Natural killer cell (primary cell): Measurements from ENCODE around the gene IL15. TPM values are rescaled to one million over a fixed set of nuclear protein-coding genes. Genes with fewer than 3 reads are reported as not detected.
A peak's percentile ranks its signal among the peaks of the same experiment; 100 is the strongest.

Experiments used
- ATAC-seq, 3 donors: fragments of 150-1000 bp in 2 of 3; fragments of 200-7000 bp in 1 of 3; cut with Tn5 transposase; 1 replicate in 1 of 3; 2 replicates in 2 of 3; pipeline ENCODE4 v1.10.0; 2021; ENCODE audit warnings: mild to moderate bottlenecking in 2 of 3, moderate library complexity in 2 of 3
- DNase-seq, 2 donors: peaks; one replicate each; pipeline versions ENCODE4 v3.0.0 to v3.0.0-alpha.2; 2013 to 2021; ENCODE audit warnings: mixed read lengths in 1 of 2
- H3K27ac ChIP-seq: one replicate; pipeline ENCODE4 v1.5.1; 2013; ENCODE audit warnings: mild to moderate bottlenecking, low read length
- H3K27me3 ChIP-seq: one replicate; pipeline ENCODE4 v1.6.1; 2013; ENCODE audit warnings: low read length; ENCODE audit not compliant: control insufficient read depth, insufficient read depth
- H3K36me3 ChIP-seq: one replicate; pipeline ENCODE4 v1.6.1; 2013; ENCODE audit warnings: low read length; ENCODE audit not compliant: control insufficient read depth, insufficient read depth
- H3K4me1 ChIP-seq: one replicate; pipeline ENCODE4 v1.6.1; 2013; ENCODE audit warnings: low read length; ENCODE audit not compliant: control insufficient read depth, insufficient read depth
- H3K4me3 ChIP-seq: one replicate; pipeline ENCODE4 v1.5.1; 2013; ENCODE audit warnings: low read length
- H3K9me3 ChIP-seq: one replicate; pipeline ENCODE4 v1.6.1; 2013; ENCODE audit warnings: low read length; ENCODE audit not compliant: control insufficient read depth, insufficient read depth
- H3K27ac Mint-ChIP-seq, 2 donors: one replicate each; pipeline ENCODE4 v1.8.0; 2022; ENCODE audit warnings: mild to moderate bottlenecking in 2 of 2, mixed read lengths in 2 of 2, moderate library complexity in 1 of 2
- H3K27me3 Mint-ChIP-seq, 2 donors: one replicate each; pipeline ENCODE4 v1.8.0; 2022; ENCODE audit warnings: low read depth in 2 of 2, mixed read lengths in 2 of 2
- H3K36me3 Mint-ChIP-seq: one replicate; pipeline ENCODE4 v1.8.0; 2022; ENCODE audit warnings: mixed read lengths
- H3K4me1 Mint-ChIP-seq, 2 donors: one replicate each; pipeline ENCODE4 v1.8.0; 2022; ENCODE audit warnings: mixed read lengths in 2 of 2
- H3K4me3 Mint-ChIP-seq: one replicate; pipeline ENCODE4 v1.8.0; 2022; ENCODE audit warnings: mild to moderate bottlenecking, moderate library complexity, mixed read lengths
- H3K9me3 Mint-ChIP-seq, 2 donors: one replicate each; pipeline ENCODE4 v1.8.0; 2022; ENCODE audit warnings: mixed read lengths in 2 of 2
- WGBS: methylation state at CpG from one replicate; pipeline ENCODE4 v1.1.7; 2013; ENCODE audit warnings: missing lambda C conversion rate; ENCODE audit not compliant: insufficient coverage; 5-methylcytosine and 5-hydroxymethylcytosine counted together
- intact Hi-C: fragments of 100-400 bp; cut with micrococcal nuclease; formaldehyde crosslinking; loops from one replicate; pipeline ENCODE4 v1.14.2; 2022
- total RNA-seq, 4 donors: library from RNA; stranded (reverse); fragments of 120-200 nt in 1 of 4; gene quantifications; one replicate each; pipeline versions ENCODE4 v1.2.3 to v1.2.4, GENCODE V29; 2013 to 2022
- TF ChIP-seq, protein P1 (sequence below): fragments of 200-600 bp; IDR thresholded peaks from one replicate; pipeline ENCODE4 v1.8.0; 2022; ENCODE audit warnings: antibody characterized with exemption

Gene IL15
- total RNA-seq, 3 donors from 2014 or later (not counting 1 experiment from before 2014, with no cell fraction given) = 6.0 to 8.1 (median 7.8) TPM

GRCh38 chr4:141642711-141643110, 6.3 kb downstream of the IL15 start:
- Mint-ChIP-seq H3K4me3 (no peak overlapping the region), H3K9me3 (no peaks in the 10 kb centered on the region), H3K36me3 (no peaks in the 10 kb centered on the region), H3K27me3 (no peaks in the 10 kb centered on the region), H3K27ac (no peak overlapping the region), H3K4me1 (peaks cover 34 to 42% of the 10 kb centered on the region in 2 donors)
- TF ChIP-seq, protein P1, sequence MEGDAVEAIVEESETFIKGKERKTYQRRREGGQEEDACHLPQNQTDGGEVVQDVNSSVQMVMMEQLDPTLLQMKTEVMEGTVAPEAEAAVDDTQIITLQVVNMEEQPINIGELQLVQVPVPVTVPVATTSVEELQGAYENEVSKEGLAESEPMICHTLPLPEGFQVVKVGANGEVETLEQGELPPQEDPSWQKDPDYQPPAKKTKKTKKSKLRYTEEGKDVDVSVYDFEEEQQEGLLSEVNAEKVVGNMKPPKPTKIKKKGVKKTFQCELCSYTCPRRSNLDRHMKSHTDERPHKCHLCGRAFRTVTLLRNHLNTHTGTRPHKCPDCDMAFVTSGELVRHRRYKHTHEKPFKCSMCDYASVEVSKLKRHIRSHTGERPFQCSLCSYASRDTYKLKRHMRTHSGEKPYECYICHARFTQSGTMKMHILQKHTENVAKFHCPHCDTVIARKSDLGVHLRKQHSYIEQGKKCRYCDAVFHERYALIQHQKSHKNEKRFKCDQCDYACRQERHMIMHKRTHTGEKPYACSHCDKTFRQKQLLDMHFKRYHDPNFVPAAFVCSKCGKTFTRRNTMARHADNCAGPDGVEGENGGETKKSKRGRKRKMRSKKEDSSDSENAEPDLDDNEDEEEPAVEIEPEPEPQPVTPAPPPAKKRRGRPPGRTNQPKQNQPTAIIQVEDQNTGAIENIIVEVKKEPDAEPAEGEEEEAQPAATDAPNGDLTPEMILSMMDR = no peak
- Histone ChIP-seq H3K4me1 (no peaks in the 10 kb centered on the region), H3K36me3 (no peaks in the 10 kb centered on the region), H3K27ac (no peak overlapping the region), H3K4me3 (no peak overlapping the region), H3K9me3 (no peaks in the 10 kb centered on the region), H3K27me3 (no peaks in the 10 kb centered on the region)
- DNase-seq = no peak
- no peak for ATAC-seq
- intact Hi-C loops = no loop called here

DNA sequence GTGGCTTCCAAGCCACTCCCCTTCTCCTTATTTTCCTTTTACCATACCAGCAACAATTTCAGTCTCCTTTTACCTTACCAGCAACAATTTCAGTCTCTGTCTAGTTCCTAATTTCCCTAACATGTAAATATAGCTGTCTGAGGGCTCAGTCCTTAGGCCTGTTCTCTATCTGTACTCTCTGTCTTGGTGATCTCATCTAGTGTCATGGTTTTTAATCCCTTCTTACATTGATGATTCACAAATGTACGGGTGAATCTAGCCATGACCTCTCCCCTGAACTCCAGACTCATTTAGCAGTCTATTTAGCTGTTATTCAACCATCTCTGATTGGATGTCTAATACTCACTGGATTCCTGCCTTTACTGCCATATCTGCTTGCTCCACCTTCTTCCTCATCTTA, 7.2 kb downstream of the IL15 start:
- no peak overlapping the region for H3K27ac ChIP-seq
- Mint-ChIP-seq H3K9me3 (no peaks in the 10 kb centered on the region), H3K36me3 (no peaks in the 10 kb centered on the region), H3K4me1 (peaks cover 26 to 41% of the 10 kb centered on the region in 2 donors), H3K27ac (peak overlapping the region in 1 of 2 donors; percentile 41), H3K27me3 (no peaks in the 10 kb centered on the region), H3K4me3 (no peak overlapping the region)
- no peaks in the 10 kb centered on the region for H3K9me3 ChIP-seq
- TF ChIP-seq, protein P1 = no peak
- no peaks in the 10 kb centered on the region for H3K36me3 ChIP-seq
- no peak overlapping the region for H3K4me3 ChIP-seq
- DNase-seq = no peak
- ATAC-seq = no peak
- 79% methylated on average over 1 of the region's 1 CpG for WGBS
- no peaks in the 10 kb centered on the region for H3K4me1 ChIP-seq
- H3K27me3 ChIP-seq = no peaks in the 10 kb centered on the region
- intact Hi-C loops = no loop called here

DNA sequence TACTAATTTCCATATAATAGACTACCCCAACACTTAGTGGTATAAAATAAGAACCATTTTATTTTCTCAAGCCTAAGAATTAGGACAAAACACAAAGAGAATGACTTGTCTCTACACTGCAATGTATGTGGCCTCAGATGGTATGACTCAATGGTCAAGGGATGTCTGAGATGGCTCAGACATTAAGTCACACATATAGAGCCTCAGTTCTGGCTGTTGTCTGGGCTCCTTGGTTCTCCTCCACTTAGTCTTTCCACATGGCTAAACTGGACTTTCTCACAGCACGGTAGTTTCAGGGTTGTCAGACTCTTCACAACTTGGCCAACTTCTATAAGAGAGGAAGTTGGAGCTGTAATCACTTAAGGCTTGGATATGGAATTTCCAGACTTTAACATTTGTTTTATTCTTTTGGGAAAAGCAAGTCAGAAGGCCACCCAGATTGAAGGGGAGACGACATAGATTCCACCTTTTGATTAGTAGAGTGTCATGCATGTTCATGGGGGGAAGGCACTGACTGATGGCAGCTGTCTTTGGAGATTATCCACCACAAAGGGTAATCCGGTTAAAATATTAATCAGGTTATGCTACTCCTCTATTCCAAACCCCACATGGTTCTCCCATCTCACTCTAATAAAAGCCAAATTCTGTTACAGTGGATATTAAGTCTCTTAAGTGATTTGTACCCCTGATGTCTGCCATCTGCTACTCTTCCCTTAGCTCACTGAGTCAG, 9.4 kb downstream of the IL15 start:
- Histone ChIP-seq H3K27me3 (no peaks in the 10 kb centered on the region), H3K4me3 (no peak overlapping the region), H3K27ac (no peak overlapping the region), H3K36me3 (no peaks in the 10 kb centered on the region), H3K4me1 (no peaks in the 10 kb centered on the region), H3K9me3 (no peaks in the 10 kb centered on the region)
- peaks cover 17 to 28% of the 10 kb centered on the region in 2 donors for H3K4me1 Mint-ChIP-seq
- TF ChIP-seq, protein P1 = no peak
- no peaks in the 10 kb centered on the region for H3K9me3 Mint-ChIP-seq
- 94% methylated on average over 3 of the region's 3 CpGs for WGBS
- no peaks in the 10 kb centered on the region for H3K27me3 Mint-ChIP-seq
- H3K36me3 Mint-ChIP-seq = no peaks in the 10 kb centered on the region
- intact Hi-C loops = no loop called here
- no peak overlapping the region for H3K27ac Mint-ChIP-seq
- no peak for DNase-seq
- H3K4me3 Mint-ChIP-seq = no peak overlapping the region
- ATAC-seq = no peak

GRCh38 chr4:141646969-141647368, 10.6 kb downstream of the IL15 start:
- no peak for DNase-seq
- Histone ChIP-seq H3K4me1 (no peaks in the 10 kb centered on the region), H3K4me3 (no peak overlapping the region), H3K27ac (no peak overlapping the region), H3K36me3 (no peaks in the 10 kb centered on the region), H3K27me3 (no peaks in the 10 kb centered on the region), H3K9me3 (no peaks in the 10 kb centered on the region)
- H3K9me3 Mint-ChIP-seq = no peaks in the 10 kb centered on the region
- no peaks in the 10 kb centered on the region for H3K36me3 Mint-ChIP-seq
- no peaks in the 10 kb centered on the region for H3K27me3 Mint-ChIP-seq
- no peak for ATAC-seq
- no peak overlapping the region for H3K4me3 Mint-ChIP-seq
- H3K27ac Mint-ChIP-seq = no peak overlapping the region
- 87% methylated on average over 3 of the region's 3 CpGs for WGBS
- TF ChIP-seq, protein P1 = no peak
- peaks cover 15 to 27% of the 10 kb centered on the region in 2 donors for H3K4me1 Mint-ChIP-seq
- intact Hi-C loops = no loop called here
